NB4 (cell line): Measurements from ENCODE around the gene ABCB9.

Experiments used
- CTCF ChIP-seq: IDR thresholded peaks from one replicate; pipeline ENCODE4 v1.5.1; 2012; ENCODE audit warnings: low read depth, low read length
- POLR2A ChIP-seq: IDR thresholded peaks from 2 replicates; pipeline ENCODE4 v1.6.1; 2011; ENCODE audit warnings: mild to moderate bottlenecking; ENCODE audit not compliant: insufficient read length; ENCODE audit errors: extremely low read depth

GRCh38 chr12:122988036-122988435 is 21.8 kb upstream of the ABCB9 start:
- no peak for TF ChIP-seq CTCF
- no peak for TF ChIP-seq POLR2A
